ENCODE data around the gene PSMD5. TPM values are rescaled to one million over a fixed set of nuclear protein-coding genes. Genes with fewer than 3 reads are reported as not detected.

The PSMD5 gene
- polyA plus RNA-seq, 1 experiment = 22.0 TPM

DNA sequence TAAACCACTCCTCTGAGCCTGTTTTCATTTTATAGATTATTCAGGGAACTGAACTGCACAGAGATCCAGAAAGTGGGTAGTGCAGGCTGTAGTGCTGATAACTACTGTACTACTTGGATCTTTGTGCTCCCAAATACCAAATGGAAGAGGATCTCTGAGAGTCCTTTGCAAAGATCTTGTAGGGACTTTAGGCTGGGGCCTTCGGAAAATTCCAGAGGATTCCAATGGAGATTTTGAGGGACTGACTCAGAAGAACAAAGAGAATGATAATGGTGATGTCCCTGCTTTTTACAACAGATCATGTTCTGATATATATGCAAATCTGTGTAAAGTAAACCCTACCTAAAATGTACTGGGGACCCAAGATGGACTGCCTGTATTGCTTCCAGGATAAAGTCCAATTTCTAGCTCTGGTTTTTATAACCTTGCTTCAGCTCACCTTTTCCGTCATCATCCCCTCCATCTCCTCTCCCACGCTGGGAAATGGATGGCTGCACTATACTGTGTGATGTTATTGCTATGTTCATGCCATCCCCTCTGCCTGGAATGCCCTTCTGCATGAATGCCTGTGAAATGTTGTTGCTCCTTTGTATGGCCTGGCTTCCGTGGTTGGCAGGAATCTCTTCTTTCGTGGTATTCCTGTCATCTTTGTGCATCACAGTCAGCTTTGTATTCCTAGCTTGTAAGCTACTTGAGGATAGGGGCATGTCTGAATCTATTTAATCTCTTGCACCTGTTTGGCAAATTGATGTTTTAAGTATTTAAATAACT lies 9.7 kb upstream of the PSMD5 start:
- Histone ChIP-seq H3K36me3 (ENCODE audit: control insufficient read depth, insufficient read depth, low read length) (peaks cover 6% of the 10 kb centered on the region; the same call in 1 of the 2 replicates), H3K27me3 (ENCODE audit: control insufficient read depth, insufficient read depth, low read length) (no peaks in the 10 kb centered on the region), H3K4me3 (ENCODE audit: low read depth, low read length) (no peak overlapping the region)
- TF ChIP-seq CTCF (IDR thresholded peaks at IDR 0.05; ENCODE audit: insufficient read depth, low read depth, low read length) = no peak
- ChIA-PET POLR2A (no interaction called here), CTCF (interaction anchor here (1.1 kb wide), 1 partner anchor 97 kb away, joined by 4 read pairs; no protein-coding TSS in a partner anchor)
- no peak for DNase-seq (ENCODE audit: low read depth)

GRCh38 chr9:120851449-120851848 lies 8.7 kb upstream of the PSMD5 start:
- H3K27me3 ChIP-seq (ENCODE audit: control insufficient read depth, insufficient read depth, low read length) = no peaks in the 10 kb centered on the region
- no peak for DNase-seq (ENCODE audit: low read depth)
- H3K4me3 ChIP-seq (ENCODE audit: low read depth, low read length) = no peak overlapping the region
- ChIA-PET POLR2A (no interaction called here), CTCF (interaction anchor here (0.9 kb wide), 1 partner anchor 21 kb away, joined by 3 read pairs; no protein-coding TSS in a partner anchor)
- 0 out of 2 replicates have a peak, but pooled peaks cover 4% of the 10 kb centered on the region for H3K36me3 ChIP-seq (ENCODE audit: control insufficient read depth, insufficient read depth, low read length)
- TF ChIP-seq CTCF (IDR thresholded peaks at IDR 0.05; ENCODE audit: insufficient read depth, low read depth, low read length) = no peak

DNA sequence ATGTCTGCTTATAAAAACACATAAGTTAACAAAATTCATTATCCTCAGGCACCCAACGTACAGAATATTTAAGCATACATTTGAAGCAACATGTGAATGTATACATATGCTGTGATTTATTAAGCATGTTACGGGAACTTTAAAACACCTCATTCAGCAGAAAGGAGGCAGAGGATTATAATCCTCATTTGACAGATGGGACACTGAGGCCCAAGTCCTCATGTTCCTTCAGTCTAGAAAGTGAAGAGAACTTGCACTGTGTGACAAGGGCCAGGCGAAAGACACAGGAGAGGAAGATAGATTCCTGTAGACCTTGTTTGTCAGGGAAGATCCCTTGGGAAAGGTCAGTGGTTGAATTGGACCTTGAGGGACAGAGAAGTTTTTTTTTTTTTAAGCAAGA lies 7.6 kb upstream of the PSMD5 start:
- CTCF ChIA-PET = interaction anchor here (0.9 kb wide), 1 partner anchor 19 kb away, joined by 3 read pairs; no protein-coding TSS in a partner anchor
- POLR2A ChIA-PET = no interaction called here

DNA sequence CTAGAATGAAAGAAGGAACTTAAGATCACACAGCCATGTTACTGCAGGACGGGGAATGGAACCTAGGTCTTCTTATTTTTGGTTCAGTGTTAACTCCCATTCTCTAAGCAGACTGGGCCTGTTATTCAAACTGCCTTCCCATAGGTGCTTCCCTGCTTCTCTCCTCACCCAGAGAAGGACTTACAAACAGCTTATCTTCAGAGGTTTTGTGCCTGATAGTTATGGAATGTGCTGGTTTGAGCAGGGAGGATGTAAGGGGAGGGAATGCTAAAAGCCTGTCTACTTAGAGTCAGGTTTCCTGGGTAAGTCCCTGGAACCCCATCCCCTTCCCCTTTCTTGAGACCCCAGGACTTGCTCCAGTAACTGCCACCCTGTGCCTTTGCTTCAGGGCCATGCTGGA lies 4.2 kb upstream of the PSMD5 start:
- H3K4me3 ChIP-seq (ENCODE audit: low read depth, low read length) = no peak overlapping the region
- ChIA-PET CTCF (interaction anchor here (1.1 kb wide), 1 partner anchor 9 kb away, joined by 4 read pairs; no protein-coding TSS in a partner anchor), POLR2A (no interaction called here)
- no peak for TF ChIP-seq CTCF (IDR thresholded peaks at IDR 0.05; ENCODE audit: insufficient read depth, low read depth, low read length)
- no peaks in the 10 kb centered on the region for H3K27me3 ChIP-seq (ENCODE audit: control insufficient read depth, insufficient read depth, low read length)
- no peak for DNase-seq (ENCODE audit: low read depth)
- H3K36me3 ChIP-seq (ENCODE audit: control insufficient read depth, insufficient read depth, low read length) = peaks cover 5% of the 10 kb centered on the region; the same call in 1 of the 2 replicates

More for the DNA sequence above, 7.6 kb upstream of the PSMD5 start:
- Histone ChIP-seq H3K27me3 (ENCODE audit: control insufficient read depth, insufficient read depth, low read length) (no peaks in the 10 kb centered on the region), H3K4me3 (ENCODE audit: low read depth, low read length) (no peak overlapping the region), H3K36me3 (ENCODE audit: control insufficient read depth, insufficient read depth, low read length) (peaks cover 5% of the 10 kb centered on the region; the same call in 1 of the 2 replicates)
- no peak for TF ChIP-seq CTCF (IDR thresholded peaks at IDR 0.05; ENCODE audit: insufficient read depth, low read depth, low read length)
- DNase-seq (ENCODE audit: low read depth) = no peak

- ChIA-PET POLR2A (no interaction called here), CTCF (interaction anchor here (1.1 kb wide), 1 partner anchor 10 kb away, joined by 4 read pairs; no protein-coding TSS in a partner anchor)
- no peak overlapping the region for H3K4me3 ChIP-seq (ENCODE audit: low read depth, low read length)
- no peak for DNase-seq (ENCODE audit: low read depth)
- H3K36me3 ChIP-seq (ENCODE audit: control insufficient read depth, insufficient read depth, low read length) = peaks cover 2% of the 10 kb centered on the region; the same call in 1 of the 2 replicates
- no peak for TF ChIP-seq CTCF (IDR thresholded peaks at IDR 0.05; ENCODE audit: insufficient read depth, low read depth, low read length)
- H3K27me3 ChIP-seq (ENCODE audit: control insufficient read depth, insufficient read depth, low read length) = no peaks in the 10 kb centered on the region
These were observed 3.6 kb upstream of the PSMD5 start for GRCh38 chr9:120846251-120846889.

All from BJ (cell line).